BJ (cell line): ENCODE measurements around the gene SSBP2. TPM values are rescaled to one million over a fixed set of nuclear protein-coding genes. Genes with fewer than 3 reads are reported as not detected.

ENCODE experiments used
- CTCF ChIA-PET: fragments of 350-600 bp; formaldehyde crosslinking; extraction: SDS; loops from one replicate; lab custom pipeline; 2021; ENCODE audit warnings: antibody characterized with exemption, inconsistent platforms; lab: Yijun Ruan, JAX
- POLR2A ChIA-PET: fragments of 300-600 bp; sonication (Branson Sonifier 250); formaldehyde crosslinking; extraction: SDS; loops from one replicate; lab custom pipeline; 2021; ENCODE audit warnings: antibody characterized with exemption; lab: Charles Lee
- DNase-seq: peaks from one replicate; pipeline ENCODE4 v3.0.0-alpha.2; 2011; ENCODE audit warnings: low read depth
- H3K27me3 ChIP-seq: 2 replicates; pipeline ENCODE4 v1.6.0; 2011; ENCODE audit warnings: low read length; ENCODE audit not compliant: control insufficient read depth, insufficient read depth
- H3K36me3 ChIP-seq: 2 replicates; pipeline ENCODE4 v1.5.1; 2011; ENCODE audit warnings: low read length; ENCODE audit not compliant: control insufficient read depth, insufficient read depth
- H3K4me3 ChIP-seq: 2 replicates; pipeline ENCODE4 v1.5.1; 2011; ENCODE audit warnings: low read depth, mild to moderate bottlenecking, control low read depth, low read length
- polyA plus RNA-seq: library from polyadenylated mRNA; depleted of rRNA; stranded (reverse); fragments of >200 nt; gene quantifications from 2 replicates; pipeline ENCODE4 v1.2.3, GENCODE V29; 2011
- TF ChIP-seq, protein P1 (sequence below): IDR thresholded peaks from 2 replicates; pipeline ENCODE4 v1.5.1; 2011; ENCODE audit warnings: low read depth, mild to moderate bottlenecking, control low read depth, inconsistent platforms, low read length, moderate library complexity; ENCODE audit not compliant: insufficient read depth

Gene SSBP2
- polyA plus RNA-seq, 1 experiment: 68.8 TPM

DNA sequence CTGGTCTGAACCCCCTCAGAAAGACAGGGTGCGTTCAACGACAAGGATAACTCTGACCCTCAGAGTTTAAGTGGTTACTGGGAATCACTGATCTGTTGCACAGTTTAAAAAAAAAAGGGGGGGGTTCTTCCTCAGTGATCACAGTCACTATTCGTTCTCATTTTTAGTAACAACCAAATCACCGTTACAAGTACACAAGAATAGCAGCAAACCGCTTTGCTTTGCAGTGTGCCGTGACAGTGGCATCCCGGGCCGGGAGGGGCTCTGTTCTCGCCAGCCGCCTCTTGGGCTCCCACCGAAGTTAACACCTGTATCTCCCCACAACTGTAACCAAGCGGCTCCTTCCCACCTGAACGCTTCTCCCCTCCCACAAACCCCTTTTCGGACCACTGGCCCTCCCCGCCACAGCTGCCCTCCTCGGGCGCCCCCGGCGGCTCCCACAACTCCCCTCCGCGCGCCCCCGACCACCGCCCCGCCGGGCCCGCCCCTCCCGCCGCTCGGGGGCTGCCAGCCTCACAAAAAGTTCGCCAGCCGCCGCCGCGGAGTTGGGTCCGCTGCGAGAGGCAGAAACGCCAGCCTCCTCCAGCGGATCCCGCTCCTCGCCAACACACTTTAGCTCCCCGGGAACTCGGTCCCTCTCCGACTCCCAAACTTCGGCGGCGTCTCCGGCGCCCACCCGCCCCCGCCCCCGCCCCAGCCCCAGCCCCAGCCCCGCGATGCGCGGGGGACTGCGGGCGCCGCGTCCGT lies 1.2 kb downstream of the SSBP2 start:
- H3K27me3 ChIP-seq: no peaks in the 10 kb centered on the region
- TF ChIP-seq, protein P1, sequence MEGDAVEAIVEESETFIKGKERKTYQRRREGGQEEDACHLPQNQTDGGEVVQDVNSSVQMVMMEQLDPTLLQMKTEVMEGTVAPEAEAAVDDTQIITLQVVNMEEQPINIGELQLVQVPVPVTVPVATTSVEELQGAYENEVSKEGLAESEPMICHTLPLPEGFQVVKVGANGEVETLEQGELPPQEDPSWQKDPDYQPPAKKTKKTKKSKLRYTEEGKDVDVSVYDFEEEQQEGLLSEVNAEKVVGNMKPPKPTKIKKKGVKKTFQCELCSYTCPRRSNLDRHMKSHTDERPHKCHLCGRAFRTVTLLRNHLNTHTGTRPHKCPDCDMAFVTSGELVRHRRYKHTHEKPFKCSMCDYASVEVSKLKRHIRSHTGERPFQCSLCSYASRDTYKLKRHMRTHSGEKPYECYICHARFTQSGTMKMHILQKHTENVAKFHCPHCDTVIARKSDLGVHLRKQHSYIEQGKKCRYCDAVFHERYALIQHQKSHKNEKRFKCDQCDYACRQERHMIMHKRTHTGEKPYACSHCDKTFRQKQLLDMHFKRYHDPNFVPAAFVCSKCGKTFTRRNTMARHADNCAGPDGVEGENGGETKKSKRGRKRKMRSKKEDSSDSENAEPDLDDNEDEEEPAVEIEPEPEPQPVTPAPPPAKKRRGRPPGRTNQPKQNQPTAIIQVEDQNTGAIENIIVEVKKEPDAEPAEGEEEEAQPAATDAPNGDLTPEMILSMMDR: no peak
- no peak for DNase-seq
- no peaks in the 10 kb centered on the region for H3K36me3 ChIP-seq
- H3K4me3 ChIP-seq: peak overlapping the region; percentile 71
- CTCF ChIA-PET: interaction anchor here (1.2 to 3.6 kb wide), 5 partner anchors 37 to 416 kb away, joined by 3 to 20 read pairs (median 4); no protein-coding TSS in a partner anchor
- POLR2A ChIA-PET: interaction anchor here (0.6 to 2.4 kb wide), 2 partner anchors 102 to 278 kb away, joined by 3 to 26 read pairs; no protein-coding TSS in a partner anchor

DNA sequence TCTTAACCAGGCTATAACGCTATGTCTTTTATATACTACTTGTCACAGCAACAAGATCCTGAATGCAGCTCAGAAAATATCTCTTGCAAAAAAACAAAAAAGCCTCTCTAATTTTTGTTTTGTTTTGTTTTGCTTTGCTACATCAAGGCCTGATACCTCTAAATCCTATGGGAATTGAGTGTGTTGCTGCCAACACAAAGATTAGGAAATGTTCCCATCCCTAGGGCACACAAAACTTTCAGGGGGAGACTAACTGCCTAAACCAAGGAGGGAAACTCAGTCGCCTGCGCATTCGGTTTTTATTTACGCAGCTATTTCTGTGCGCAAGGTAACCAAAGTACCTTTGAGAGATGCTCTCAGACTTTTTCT lies 1.7 kb downstream of the SSBP2 start:
- TF ChIP-seq, protein P1: no peak
- Histone ChIP-seq H3K36me3 (no peaks in the 10 kb centered on the region), H3K4me3 (peak overlapping the region; percentile 71), H3K27me3 (no peaks in the 10 kb centered on the region)
- ChIA-PET CTCF (interaction anchor here (0.6 kb wide), 1 partner anchor 477 kb away, joined by 4 read pairs; no protein-coding TSS in a partner anchor), POLR2A (no interaction called here)
- no peak for DNase-seq

GRCh38 chr5:81748556-81748955 lies 2.3 kb downstream of the SSBP2 start:
- Histone ChIP-seq H3K4me3 (no peak overlapping the region), H3K36me3 (no peaks in the 10 kb centered on the region), H3K27me3 (no peaks in the 10 kb centered on the region)
- TF ChIP-seq, protein P1: no peak
- ChIA-PET POLR2A (no interaction called here), CTCF (interaction anchor here (0.6 kb wide), 1 partner anchor 477 kb away, joined by 4 read pairs; no protein-coding TSS in a partner anchor)
- DNase-seq: no peak

DNA sequence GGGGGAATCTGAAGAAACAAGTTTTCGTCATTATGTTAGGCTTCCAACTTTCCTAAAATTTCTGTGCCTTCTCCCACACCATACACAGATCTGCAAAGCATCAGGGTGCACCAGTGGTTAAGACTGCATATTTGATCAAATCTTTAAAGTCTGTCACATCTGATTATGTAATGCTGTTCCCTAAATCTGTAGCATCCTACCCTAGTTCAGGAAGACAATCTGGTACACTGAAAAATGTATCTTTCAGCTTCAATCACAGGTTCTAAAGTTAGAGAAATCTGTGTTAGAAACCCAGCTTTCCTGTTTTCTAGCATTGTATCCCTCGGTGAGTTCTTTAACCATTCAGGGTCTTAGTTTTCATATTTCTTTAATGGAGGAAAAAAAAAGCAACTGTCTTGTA lies 3.9 kb downstream of the SSBP2 start:
- CTCF ChIA-PET: interaction anchor here (1.1 kb wide), 1 partner anchor 105 kb away, joined by 3 read pairs; no protein-coding TSS in a partner anchor
- no peaks in the 10 kb centered on the region for H3K36me3 ChIP-seq
- POLR2A ChIA-PET: interaction anchor here (0.5 kb wide), 1 partner anchor 419 kb away, joined by 3 read pairs; no protein-coding TSS in a partner anchor
- no peak for DNase-seq
- H3K4me3 ChIP-seq: no peak overlapping the region
- TF ChIP-seq, protein P1: no peak
- H3K27me3 ChIP-seq: no peaks in the 10 kb centered on the region

DNA sequence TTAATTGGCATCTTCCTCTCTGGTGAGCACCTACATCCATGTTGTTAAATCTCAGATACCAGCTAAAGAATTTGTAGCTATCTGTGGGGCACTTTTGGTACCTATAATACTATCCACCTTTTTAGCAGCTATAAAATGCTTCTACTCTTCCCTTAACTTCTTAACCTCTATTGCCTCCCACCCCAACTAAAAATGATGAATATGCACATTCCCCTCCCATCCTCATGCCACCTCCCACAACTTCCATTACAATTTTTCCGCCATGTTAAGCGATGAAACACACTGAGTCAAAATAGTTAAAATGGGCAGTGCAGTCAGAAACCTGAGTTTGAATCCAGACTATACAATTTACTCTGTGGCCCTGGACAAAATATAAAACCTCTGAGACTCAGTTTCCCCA lies 10.1 kb downstream of the SSBP2 start:
- no peaks in the 10 kb centered on the region for H3K27me3 ChIP-seq
- H3K4me3 ChIP-seq: no peak overlapping the region
- CTCF ChIA-PET: interaction anchor here (0.6 kb wide), 1 partner anchor 102 kb away, joined by 3 read pairs; no protein-coding TSS in a partner anchor
- no peak for DNase-seq
- TF ChIP-seq, protein P1: no peak
- no peaks in the 10 kb centered on the region for H3K36me3 ChIP-seq
- POLR2A ChIA-PET: no interaction called here
